GM21360 (cell line): ENCODE measurements around the gene LRR1.
"Not testable (repeated sequence)": the region's sequence is repeated elsewhere in the genome, so short reads cannot be mapped to it uniquely, and the experiment has no call there.

Experiments used
- ATAC-seq: cut with Tn5 transposase; IDR thresholded peaks from one replicate; pipeline ENCODE4 v1.9.1; 2021; ENCODE audit warnings: mild to moderate bottlenecking, moderate library complexity; ENCODE audit not compliant: unreplicated experiment

LRR1 gene, protein sequence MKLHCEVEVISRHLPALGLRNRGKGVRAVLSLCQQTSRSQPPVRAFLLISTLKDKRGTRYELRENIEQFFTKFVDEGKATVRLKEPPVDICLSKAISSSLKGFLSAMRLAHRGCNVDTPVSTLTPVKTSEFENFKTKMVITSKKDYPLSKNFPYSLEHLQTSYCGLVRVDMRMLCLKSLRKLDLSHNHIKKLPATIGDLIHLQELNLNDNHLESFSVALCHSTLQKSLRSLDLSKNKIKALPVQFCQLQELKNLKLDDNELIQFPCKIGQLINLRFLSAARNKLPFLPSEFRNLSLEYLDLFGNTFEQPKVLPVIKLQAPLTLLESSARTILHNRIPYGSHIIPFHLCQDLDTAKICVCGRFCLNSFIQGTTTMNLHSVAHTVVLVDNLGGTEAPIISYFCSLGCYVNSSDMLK

DNA sequence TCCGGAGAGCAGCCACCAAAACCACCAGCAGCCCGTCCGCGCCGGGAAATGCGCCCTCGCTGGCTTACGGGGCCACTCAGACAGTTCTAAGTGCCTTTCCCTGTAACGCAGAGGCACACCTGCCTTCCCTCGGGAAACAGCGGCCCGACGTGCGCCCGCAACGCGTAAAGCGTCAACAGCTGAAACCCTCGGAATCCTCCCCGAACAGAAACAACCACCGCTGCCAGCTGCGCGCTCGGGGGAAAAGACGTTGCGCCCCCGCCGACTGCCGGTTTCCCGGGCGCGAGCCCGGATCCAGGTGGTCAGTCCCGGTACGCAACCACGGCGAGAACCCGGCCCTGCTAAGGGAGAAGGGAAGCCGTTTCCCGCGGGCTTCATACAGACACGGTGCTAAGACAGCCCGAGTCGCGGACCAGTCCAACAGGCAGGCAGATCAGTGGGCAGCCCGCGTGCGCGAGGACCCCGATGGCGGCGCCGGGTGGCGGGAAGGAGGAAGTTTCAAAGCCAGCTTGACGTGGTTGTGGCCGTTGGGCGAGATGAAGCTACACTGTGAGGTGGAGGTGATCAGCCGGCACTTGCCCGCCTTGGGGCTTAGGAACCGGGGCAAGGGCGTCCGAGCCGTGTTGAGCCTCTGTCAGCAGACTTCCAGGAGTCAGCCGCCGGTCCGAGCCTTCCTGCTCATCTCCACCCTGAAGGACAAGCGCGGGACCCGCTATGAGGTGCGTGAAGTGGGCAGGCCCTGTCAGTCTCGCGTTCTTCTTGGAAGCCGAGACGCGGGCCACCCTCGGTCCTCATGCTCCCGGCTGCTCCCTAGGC is at the start of gene LRR1:
Gene LRR1, plus strand, starts transcription at position 456 of the 816 bp plus-strand sequence. Its CDS starts 81 bp downstream, at position 537.
- ATAC-seq = peak; percentile 39

DNA sequence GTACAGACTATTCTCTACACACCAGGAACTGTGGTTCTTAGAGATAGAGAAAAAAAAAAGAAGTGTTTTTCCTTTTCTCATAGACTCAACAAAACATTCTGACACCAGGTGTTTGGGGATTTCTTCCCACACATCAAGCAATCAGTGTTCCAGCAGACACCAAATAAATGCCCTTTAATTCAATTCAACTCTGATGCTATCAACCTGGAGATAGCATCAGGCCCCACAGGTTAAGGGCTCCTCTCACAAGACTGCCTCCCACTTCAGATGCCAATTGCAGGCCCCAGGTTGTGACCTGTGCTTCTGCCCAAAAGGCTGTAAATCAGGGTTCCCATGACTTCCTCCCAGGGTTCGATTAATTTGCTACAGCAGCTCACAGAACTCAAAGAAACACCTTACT is 49.3 kb upstream of the LRR1 start:
- ATAC-seq = no peak

DNA sequence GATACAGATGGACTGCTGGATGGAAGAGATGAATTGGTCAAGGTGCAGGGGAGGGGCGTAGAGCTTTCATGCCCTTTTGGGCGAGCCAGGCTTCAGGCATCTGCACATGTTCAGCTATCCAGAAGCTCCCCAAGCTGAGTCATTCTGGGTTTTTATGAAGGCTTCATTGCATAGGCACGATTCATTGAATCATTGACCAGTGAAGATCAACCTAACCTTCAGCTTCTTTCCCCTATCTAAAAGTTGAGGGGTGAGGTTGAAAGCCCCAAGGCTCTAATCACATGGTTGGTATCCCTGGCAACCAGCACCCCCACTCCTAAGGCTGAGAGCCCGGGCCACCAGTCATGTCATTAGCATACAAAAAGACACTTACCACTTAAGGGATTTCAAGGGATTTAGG is 48.9 kb upstream of the LRR1 start:
- no peak for ATAC-seq

DNA sequence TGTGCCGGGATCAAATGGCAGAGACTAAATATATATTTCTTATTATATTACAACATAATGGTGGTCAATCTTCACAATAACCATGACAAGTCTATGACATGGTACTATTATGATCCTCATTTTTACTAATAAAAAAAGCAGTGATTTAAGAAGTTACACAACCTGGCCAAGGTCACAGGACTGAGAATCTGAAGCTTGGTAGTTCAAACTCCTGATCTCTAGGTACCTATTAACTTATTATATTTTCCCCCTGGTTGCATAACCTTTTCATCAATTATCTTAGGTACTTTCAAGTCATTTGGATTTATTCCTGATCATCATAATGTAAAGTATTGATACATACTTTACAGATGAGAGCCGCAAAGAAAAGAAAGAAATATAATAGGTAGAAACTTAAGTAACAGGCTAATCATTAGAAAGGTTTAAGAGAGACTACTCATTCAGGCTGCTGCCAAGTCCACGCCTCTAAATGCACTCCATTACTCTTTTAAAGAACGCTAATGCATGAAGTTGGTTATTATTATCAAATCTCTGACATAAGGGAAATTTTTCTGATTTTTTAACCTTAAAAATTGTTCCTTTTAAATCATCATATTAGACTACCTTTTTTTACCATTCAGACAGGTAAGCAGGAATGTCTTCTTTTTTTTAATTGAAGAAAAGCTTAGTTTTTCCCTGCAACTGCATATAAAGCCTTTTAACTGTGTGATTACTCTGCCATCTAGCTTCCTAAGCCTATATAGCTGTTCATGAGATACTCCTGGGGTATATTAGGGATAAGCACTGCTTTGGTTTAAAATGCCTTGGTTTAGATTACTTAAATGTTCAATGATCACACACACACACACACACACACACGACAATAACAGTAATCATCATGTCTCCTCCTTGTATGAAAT is 48.2 kb upstream of the LRR1 start:
- ATAC-seq = no peak

DNA sequence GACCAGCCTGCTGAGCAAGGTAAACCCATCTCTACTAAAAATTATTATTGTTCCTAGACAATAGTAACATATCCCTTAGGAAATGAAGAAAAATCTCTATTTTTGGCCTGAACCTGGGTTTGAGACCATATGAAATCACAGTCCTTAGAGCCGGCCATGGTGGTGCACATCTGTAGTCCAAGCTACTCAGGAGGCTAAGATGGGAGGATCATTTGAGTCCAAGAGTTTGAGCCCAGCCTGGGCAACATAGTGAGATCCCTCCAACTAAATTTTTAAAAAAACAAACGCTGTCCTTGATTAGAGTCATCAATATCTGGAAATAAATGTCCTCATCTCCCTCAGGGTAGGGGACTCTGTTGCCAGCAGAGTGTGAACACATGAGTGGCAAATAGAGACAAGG is 47.2 kb upstream of the LRR1 start:
- ATAC-seq = no peak

DNA sequence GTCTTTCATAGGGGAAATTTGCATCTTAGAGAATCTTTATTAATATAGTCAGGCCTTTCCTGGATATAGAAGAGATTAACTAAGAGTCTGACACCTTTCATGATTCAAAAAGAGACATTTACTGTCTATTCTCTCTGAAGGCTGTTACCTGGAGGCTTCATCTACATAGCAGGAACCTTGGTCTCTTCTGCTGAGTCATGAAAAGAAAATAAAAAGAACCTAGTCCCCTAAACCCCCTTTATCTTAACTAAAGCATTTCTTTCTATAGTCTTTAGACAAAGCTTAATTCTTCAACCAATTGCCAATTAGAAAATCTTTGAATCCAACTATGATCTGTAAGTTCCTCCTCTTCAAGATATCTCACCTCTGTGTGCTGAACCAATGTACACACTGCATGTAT is 45.6 kb upstream of the LRR1 start:
- ATAC-seq = no peak

DNA sequence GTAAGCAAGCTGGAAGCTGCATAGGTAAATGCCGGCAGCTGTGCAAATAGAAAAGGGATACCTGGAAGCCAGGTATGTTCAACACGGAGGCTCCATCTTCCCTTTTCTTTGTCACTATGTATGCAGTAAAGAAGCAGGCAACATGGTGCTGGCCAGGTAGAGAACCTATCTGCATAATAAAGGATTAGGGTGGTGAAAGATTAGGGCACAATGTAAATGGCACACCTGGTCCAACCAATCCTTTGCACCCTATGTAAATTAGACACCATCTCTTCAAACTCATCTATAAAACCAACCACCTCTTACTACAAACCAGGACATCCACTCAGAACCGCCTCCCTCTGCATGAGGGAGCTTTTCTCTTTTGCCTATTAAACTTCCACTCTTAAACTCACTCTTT is 44.8 kb upstream of the LRR1 start:
- ATAC-seq = no peak

DNA sequence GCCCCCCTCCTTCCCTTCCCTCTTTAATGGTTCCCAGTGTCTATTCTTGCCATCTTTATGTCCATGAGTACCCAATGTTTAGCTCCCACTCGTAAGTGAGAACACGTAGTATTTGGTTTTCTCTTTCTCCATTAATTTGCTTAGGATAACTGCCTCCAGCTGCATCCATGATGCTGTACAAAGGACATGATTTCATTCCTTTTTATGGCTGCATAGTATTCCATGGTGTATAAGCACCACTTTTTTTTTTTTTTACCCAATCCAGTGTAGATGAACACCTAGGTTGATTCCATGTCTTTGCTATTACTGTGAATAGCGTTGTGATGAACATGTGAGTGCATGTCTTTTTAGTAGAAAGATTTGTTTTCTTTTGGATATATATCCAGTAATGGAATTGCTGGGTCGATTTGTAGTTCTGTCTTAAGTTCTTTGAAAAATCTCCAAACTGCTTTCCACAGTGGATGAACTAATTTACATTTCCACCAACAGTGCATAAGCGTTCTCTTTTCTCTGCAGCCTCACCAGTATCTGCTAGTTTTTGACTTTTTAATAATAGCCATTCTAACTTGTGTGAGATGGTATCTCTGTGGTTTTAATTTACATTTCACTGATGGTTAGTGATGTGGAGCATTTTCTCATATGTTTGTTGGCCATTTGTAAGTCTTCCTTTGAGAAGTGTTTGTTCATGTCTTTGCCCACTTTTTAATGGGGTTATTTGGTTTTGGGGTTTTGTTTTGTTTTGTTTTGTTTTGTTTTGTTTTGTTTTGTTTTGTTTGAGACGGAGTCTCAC is 38.6 kb upstream of the LRR1 start:
- ATAC-seq = no peak

DNA sequence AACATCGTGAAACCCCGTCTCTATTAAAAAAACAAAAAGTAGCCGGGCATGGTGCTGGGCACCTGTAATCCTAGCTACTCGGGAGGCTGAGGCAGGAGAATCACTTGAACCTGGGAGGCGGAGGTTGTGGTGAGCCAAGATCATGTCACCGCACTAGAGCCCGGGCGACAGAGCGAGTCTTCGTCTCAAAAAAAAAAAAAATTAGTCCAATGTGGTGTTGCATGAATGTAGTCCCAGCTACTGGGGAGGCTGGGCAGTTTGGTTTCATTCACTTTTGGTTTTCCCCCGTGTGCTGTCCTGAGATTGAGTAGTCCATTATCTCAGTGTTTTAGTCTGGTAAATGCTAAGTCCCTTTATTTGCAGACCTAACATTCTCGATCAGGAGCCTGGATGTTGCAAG is 32.0 kb upstream of the LRR1 start:
- no peak for ATAC-seq

DNA sequence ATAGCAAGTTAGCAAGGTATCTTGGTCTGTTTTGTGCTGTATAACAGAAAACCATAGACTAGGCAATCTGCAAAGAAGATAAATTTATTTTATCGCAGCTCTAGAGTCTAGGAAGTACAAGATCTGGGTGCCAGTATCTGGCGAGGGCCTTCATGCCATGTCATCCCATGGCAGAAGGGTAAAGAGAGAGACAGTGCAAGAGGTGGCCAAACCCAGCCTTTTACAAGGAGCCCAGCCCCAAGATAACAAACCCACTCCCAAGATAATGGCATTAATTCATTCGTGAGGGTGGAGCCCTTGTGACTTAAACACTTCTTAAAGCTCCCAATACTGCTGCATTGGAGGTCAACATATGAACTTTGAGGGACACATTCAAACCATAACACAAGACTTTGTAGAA is 29.5 kb upstream of the LRR1 start:
- ATAC-seq = no peak

DNA sequence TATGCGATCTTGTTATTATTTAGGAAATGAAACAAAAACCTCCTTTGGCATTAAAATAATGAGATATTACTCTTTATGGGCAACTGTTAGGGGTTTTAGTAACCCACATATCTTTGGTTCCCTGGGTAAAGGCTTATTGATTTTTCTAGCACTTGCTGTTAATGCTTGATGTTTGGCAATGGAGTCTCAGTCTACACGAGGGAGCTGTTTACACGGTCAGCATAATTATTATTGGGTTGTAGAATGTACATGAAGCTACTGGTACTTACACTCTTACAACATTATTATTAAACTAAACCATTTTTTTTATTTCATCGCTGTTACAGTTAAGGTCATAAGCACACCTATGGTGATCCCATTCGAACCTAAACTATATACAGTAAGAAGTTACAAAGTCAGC is 24.7 kb upstream of the LRR1 start:
- no peak for ATAC-seq

DNA sequence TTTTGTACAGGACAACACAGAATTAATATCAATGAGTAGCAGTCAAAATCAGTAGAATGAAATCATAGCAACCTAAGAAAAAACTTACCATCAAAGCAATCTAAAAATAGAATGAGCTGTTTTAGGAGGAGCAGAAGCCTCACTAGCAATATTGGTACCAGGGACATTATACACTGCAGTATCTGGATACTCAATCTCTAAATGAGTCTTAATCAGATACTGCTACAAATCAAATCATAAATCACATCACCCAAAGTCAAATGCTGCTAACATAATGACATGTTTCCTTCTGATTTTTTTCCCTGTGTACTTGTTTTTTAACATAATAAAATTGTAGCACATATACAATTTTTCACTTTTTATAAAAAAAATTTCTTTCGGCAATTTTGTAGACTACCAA is 20.6 kb upstream of the LRR1 start:
- no peak for ATAC-seq

DNA sequence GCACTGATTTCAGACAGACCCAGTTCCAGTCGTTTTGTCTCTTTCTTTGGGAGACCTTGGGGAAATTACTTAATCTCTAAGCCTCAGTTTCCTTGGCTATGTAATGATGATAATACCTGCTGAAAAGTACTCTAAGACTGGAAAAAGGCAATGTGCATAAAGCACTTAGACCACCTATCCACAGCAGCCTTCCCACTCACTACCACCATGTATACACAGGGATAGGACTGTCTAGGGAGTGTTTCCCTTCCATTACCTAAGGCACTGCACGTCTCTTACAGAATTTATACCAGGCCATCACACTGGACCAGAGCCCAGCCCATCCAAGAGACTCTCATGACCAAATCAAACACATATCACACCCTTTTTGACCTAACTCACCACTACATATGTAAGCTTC is 18.9 kb upstream of the LRR1 start:
- ATAC-seq = no peak

DNA sequence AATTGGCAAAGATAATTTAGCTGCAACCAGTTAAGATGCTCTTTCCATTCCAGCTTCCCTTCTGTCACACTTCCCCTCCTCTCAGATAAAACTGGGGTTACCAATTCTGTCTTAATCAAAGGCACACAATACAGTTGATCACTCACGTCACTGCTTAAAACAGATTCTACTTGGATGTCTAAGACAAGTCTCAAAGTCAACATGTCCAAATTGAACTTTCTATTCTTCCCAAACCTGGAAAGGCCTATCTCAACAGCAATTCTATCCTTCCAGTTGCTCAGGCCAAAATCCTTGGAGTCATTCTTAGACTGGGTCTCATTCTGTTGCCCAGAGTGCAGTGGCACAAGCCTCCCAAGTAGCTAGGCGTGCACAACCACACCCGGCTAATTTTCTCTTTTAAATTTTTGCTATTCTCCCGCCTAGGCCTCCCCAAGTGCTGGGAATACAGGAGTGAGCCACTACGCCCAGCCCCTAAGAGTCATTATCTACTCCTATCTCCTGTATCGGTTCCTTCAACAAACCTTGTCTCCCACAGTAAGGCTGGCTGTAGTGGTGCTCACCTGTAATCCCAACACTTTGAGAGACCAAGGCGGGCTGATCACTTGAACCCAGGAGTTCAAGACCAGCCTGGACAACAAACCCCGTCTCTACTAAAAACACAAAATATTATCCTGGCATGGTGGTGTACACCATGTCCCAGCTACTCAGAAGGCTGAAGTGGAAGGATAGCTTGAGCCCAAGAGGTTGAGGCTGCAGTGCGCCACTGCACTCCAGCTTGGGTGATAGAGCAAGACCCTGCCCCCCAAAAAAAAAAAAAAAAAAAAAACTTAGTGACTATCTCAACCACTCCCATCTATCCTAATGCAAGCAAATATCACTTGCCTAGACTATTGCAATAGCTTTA is 17.3 kb upstream of the LRR1 start:
- no peak for ATAC-seq

DNA sequence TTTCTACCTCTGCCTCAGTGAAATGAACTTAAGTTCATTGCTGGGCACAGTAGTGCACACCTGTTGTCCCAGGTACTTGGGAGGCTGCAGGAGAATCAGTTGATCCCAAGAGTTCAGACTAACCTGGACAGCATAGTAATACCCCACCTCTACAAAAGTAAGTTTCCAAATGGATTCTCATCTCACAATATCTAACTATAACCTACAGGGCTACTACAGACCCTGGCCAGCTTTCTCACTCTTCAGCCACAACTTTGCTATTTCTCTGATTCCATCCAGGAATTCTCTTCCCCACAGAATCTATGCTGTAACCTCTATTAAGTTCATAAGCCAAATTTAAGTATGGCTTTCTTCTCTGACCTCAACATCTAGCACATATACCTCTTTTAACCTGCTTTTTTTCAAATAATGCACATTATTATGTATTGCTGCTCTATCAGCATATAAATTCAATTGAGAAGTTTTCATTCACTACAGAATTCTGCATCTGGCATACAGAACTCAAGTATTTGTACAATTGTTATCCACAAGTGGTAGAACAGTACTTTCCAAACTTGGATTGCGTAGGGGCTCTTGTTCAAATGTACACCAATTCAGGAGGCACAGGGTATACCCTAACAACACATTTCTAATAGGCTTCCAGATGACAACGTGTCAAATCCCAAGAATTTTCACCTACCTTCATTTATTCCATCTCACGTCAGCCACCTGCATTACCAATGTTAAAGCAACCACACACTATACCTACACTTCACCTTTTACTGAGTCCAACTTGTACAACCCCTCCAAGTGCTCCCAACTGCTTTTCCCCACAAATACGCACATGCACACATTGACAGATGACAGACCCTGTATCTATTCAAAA is 16.4 kb upstream of the LRR1 start:
- ATAC-seq = no peak

DNA sequence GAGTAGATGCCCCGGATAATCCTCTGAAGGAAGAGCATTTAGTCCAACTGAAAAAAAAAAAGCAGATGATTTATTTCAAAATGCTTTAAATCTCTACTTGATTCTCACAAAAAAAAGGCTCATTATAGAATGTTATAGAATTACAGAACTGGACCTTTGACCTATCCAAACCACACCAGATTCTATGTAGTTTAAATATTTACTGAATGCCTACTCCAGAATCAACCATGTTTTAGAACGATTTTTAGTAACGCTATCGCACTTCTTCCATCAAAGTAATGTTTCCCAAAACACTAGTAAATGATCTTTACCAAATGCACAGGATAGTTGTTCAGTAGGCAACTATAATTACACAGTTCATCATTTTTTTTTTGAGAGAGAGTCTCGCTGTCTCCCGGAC is 15.1 kb upstream of the LRR1 start:
- ATAC-seq = no peak

DNA sequence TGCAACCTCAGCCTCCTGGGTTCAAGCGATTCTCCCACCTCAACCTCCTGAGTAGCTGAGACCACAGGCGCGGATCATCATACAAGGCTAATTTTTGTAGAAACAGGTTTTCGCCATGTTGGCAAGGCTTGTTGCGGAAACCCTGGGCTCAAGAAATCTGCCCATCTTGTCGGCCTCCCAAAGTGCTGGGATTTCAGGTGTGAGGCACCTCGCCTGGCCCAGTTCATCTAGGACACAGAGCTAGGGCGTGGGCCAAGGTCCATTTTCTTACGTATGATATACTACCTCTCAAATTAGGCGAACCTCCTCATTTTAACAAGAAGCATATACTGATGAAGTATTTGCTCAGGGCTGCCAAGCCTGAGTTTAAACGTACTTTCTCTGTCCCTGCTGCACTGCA is 14.7 kb upstream of the LRR1 start:
- ATAC-seq = no peak

DNA sequence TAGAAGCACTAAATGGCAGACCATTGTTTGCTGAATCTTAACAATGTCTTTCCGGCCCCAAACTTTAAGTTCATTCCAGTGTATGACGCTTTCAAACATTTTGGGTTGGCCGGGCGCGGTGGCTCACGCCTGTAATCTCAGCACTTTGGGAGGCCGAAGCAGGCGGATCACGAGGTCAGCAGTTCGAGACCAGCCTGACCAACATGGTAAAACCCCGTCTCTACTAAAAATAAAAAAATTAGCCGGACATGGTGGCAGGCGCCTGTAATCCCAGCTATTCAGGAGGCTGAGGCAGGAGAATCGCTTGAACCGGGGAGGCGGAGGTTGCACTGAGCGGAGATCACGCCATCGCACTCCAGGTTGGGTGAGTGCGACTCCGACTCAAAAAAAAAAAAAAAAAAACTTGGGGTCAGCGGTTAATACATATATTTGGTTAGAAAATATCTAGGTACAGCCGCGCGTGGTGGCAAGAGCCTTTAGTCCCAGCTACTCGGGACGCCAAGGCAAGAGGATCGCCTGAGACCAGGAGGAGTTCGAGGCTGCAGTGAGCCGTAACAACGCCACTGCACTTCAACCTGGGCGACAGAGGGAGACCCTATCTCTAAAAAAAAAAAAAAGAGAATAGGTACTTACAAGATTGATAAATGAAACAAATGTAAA is 13.6 kb upstream of the LRR1 start:
- ATAC-seq = not testable (repeated sequence)
